ENCODE measurements around the gene ITGA5.

ITGA5 gene
- total RNA-seq: 125 to 140 reads per million in 2 donors

DNA sequence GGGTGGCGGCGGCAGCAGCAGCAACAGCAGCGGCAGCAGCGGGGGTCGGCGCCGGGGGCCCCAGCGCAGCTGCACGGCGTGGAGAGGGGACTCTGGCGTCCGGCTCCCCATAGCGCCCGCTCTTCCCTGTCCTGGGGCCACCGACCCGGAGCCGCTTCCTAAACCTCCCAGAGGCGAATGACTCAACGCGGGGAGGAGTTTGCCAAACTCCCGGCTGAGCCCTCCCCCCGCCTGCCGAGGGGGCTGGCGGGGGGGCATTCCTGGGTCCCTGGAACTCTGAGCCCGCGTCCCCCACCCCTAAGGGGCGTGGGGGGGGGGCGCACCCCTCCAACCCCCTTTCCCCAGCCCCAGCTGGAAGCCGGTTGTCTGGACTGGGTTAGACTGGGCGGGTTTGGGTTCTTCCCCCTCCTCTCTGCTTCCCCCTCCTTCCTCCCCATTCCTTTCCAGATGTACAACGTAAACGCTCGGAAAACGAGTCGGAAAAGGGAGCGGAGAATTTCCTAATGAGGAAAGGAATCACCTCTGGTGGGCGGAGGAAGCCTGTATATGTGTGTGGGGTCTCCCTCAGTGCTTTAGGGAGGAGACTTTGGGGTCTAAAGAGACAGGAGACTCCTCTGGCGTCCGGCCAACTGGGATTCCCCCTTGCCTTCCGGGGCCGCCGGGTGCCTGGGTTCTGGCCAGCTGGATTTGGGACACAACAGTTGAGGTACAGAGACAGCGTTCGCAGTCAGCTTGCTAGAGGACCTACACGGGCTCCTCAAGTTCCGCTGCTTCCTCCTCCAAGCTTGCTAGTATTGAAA lies at the start of gene ITGA5:
ITGA5 (minus strand) TSS at position 179 of the 800 bp plus-strand sequence; CDS start at position 111, 68 bp downstream.
- peak in 3 of 5 experiments; percentile 19 to 52 (median 26) for DNase-seq

DNA sequence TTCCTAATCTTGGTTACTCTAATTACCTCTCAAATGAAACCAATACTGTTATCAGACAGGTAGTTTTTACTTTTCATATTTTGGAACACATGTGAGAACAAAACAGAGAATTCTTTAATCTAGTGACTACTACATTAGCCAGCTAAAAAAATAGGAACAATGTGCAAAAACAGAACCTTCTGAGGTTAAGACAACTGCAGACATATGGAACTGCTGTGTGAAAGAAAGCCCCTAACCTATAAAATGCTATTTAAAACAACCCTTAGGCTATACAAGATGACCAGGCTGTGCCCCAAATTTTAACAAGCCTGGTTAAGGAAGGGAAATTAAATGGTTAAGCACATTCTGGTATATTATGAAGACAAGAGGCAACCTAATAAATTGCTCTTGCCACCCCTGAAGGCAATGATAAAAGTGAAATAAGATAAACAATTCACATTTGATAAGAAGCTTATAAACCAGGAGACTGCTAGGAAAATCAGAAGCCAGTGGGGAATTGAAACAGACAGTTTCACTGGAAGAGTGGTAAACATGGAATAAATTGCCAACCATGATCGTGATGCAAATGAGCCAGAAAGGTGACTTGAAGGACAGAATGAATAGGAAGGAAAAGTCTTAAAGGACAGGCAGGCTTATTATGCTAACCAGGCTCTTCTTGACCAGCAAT lies 46.9 kb upstream of the ITGA5 start:
- no peak for DNase-seq

DNA sequence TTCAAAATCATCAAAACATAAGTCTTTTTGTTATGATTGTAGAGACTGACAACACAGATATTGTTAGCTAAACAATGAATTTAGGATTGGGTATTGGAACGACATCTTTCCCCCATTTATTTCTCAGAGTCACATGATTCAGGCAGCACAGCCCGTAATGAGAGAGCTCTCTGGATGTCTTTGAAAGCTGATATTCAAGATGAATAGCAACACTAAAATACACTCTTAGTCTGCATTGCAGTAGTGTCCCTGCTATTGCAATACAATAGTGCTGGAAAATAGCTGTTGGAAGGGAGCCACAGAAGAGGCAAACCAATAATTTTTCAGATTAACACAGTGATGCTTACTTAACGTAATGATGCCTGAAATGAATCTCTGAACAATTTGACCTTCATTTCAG lies 44.4 kb upstream of the ITGA5 start:
- DNase-seq: no peak

DNA sequence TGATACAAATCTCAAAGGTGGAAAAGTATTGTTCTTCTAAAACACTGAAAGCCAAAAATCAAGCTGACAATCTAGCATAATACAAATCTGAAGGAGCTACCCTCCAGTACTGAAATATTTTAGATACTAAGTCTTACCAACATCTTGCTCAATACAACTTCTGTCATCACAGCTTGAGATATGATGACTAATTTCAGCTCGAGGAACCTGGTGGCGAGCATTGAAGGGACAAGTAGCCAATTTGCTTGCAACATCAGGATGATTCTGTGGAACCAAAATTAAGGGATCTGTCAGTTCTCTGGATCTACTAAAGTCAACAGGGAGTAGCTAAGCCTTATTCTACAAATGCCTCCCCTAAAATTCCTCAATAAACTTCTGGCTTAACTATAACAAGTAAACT lies 44.0 kb upstream of the ITGA5 start:
- DNase-seq: peak in 1 of 5 experiments; percentile 9

DNA sequence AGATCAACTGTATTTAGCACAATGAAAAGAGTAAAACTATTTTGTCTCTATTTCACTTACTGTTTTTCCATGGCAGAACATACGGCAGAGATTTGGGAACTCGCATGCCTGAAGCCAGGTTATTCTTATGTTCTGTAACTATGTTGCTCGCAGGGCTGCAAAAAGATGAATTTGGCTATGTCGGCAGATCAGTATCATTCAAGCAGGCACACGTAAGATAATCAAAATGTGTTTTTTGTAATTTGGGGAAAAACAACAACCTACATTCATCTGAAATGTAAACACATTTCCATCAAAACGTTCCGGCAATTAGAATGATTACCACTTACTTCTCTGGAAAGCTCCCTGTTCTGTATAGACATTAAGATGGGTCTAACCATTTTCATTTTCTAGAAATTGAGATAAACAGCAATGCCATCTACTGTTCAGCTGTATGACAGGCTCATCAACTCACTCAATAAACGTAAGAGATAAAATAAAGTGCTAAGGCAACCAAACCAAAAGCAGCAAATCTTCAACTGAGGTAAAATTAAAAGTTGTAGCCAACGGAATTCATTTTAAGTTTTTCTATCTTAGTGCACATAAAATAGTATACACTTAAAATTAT lies 41.4 kb upstream of the ITGA5 start:
- DNase-seq: no peak

DNA sequence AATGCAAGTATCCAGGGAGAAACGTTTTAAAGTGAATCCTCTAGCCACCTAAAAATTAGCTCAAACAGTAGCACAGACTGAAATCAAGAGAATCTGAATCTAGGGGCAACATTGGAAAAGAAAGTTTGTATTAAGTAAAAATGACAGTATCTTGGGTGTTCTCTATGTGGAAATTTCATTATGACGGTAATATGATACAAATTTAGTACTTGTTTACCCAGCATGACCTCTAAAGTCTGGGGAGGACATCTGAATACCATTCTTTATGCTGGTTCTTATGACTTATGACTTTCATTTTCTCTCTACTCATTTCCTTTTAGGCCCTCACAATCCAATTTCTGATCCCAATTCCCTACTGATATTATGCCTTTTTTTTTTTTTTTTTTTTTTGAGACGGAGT lies 40.3 kb upstream of the ITGA5 start:
- DNase-seq: no peak

DNA sequence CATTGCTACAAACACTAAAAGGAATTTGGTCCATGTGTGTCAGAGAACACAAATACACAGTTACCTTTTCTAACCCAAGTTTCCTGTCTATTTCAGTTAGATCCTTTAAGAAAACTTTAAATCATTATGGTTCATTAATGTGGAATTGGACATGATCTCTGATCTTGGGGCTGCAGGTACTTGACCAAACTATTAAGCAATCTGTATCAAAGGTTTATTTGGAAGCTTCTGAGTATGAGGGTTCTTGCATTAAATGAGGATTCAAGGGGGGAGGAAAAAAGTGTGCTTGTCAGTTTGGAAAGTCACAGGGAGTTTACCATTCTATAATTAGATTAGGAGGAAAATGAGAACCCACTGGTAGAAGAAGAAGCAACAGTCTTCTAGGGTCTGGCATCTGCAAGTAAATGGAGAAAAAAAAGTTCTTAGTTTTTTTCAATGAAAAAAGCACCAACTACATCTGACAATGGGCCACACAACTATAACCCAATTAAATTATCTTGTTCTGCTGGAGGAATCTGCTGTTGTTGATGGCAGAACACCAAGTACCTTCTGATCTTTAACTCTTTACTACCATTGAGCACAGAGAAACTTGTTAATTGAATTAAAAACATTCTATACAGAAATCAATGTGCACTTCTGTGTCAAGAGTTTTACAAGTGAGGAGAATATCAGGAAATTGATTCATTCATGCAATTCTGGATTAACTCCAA lies 36.8 kb upstream of the ITGA5 start:
- DNase-seq: no peak

DNA sequence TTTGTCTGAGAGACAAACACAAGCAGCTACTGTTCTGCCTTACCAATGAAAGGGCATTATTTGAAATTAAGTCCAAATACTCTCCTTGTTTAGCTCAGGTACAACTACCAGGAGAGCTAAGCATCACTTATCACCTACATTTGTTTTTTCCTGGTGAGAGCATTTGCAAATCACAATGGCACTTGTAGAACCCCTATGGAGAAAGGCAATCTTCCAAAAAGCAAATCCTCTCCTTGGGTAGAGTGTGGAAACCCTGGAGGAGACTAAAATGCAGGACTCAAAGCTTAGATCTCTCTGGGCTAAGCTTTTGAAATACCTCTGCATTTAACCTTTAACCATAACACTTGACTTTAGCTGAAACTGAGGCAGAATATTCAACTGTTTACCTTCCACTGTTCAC lies 33.6 kb upstream of the ITGA5 start:
- DNase-seq: no peak

DNA sequence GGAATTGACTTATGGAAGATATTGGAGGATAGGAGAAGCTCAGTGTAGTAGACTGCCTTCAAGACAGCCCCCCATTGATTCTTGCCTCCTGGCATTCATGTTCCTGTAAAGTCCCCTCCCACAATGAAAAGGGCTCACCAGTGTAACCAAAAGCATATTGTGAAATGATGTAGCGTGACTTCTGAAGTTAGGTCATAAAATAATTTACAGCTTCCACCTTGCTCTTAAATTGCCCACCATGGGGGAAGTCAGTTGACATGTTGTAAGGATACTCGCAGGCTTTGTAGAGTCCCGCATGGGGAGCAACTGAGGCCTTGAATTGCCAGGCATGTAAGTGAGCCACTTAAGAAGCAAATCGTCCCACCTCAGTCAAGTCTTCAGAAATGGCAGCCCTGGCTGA lies 29.3 kb upstream of the ITGA5 start:
- no peak for DNase-seq

DNA sequence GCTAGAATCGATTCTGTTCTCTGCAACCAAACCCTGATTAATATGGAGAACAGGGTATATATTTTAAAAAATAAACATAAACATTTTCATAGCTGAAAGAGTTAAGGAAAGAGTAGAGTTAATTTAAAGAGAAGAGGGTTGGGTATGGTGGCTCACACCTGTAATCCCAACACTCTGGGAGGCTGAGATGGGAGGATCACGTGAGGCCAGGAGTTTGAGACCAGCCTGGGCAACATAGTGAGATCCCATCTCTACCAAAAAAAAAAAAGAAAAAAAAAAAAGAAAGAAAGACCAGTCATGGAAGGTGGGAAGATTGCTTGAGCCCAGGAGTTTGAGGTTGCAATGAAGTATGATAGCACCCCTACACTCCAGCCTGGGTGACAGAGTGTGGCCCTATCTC lies 28.9 kb upstream of the ITGA5 start:
- DNase-seq: no peak

DNA sequence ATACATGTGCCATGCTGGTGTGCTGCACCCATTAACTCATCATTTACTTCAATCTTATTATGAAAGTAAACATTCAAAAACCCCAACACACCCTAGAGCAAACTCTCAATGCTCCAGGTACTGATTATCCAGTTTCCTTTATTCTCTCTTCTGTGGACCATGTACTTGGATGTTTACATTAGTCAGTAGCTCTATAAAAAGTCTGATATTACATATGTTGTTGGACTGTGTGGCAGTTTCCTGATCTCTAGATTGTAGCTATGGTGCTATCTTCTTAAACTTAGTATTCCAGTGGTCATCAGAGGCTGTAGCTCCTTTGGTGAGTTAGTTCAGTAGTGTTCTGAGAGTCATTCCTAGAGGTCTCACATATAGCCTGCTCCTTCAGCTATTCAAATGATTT lies 25.1 kb upstream of the ITGA5 start:
- DNase-seq: no peak

DNA sequence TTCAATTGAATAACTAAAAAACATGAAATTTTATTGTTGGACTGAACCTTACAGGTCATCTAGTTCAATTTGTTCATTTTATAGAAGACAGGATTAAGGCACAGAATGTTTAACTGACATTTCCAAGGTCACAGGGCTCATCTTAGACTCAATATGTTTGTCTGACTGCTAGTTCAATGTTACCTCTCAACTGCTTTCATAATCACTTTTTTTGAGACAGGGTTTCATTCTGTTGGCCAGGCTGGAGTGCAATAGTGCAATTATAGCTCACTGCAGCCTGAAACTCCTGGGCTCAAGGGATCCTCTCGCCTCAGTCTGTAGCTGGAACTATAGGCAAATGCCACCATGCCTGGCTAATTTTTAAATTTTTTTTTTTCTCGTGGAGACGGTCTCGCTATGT lies 24.4 kb upstream of the ITGA5 start:
- DNase-seq: no peak

DNA sequence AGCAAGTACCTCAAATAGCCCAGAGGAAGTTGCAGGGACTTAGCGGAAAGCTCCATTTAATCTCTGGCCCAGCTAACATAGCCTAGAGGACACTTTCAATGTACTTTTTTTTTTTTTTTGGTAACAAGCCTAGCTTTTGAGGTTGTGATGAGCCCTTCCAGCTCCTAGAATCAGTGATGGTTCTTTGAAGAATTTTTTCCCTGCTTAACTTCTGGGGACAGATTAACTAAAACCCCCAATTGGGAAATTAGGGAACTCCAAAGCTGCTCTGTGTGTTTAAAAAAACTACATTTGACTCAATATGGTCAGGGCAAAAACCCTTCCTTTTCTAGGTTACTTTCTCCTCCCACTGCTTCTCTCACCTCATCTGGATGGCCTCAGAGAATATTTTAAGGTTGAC lies 23.9 kb upstream of the ITGA5 start:
- DNase-seq: no peak

DNA sequence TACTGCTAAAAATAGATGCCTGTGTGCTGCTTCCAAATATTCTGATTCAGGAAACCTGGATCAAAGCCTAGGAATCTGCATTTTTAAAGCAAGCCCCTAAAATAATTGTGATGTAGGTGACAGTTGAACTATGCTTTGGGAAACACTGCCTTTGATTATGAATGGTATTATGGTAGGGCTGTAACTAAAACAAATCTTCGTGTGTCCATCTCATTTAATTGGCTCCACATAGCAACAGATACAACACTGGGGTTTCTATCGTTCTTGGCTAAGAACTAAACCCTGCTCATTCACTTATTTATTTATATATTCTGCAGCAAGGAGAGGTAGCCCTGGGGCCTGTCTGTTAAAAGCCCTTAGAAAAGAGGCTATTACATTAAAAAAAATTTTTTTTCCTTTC lies 23.0 kb upstream of the ITGA5 start:
- no peak for DNase-seq

DNA sequence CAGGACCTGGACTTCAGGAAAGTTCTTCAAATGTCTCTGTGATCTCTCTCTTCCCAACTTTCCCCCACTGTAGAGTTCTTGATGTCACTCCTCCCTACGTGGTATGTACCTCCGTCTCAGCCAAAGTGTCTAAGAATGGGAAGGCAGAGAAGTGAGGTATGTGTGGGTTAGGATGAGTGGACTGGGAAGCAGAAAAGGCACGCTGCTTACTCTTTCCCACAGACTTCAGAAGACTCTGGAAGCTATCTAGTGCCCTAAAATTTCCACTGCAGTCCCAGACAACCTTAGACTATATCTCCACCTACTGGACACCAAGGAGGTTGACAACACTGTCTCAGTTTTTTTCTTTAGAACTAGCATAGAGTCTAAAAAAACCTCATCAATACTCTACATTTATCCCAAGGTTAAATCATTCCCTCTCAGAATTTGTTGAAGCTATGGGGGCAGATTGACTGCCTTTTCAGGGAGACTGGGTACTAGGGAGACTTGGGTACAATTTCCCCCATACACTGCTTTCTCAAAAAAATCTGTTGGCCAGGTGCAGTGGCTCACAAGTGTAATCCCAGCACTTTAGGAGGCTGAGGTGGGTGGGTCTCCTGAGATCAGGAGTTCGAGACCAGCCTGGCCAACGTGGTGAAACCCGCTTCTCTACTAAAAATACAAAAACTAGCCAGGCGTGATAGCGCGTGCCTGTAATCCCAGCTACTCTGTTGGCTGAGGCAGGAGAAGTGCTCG lies 20.6 kb upstream of the ITGA5 start:
- DNase-seq: peak in 2 of 5 experiments; percentile 41 to 56

DNA sequence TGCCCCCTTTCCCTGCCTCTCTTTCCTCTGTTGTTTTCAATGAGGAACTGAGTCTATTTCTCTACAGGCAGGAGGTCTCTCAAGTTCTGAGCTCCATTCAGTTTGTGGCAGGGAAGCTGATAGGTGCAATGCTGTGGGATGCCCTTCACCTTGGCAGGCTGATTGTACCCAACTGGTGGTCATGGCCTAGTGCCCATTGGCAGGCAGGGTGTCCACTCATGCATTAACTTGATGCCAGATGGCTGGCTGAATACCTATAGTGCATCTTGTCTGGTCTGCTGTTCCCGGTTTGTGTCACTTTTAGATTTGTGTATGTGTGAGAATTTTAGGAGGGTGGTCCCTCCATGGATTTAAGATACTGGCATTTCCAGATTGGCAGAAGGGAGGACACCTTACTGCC lies 20.0 kb upstream of the ITGA5 start:
- no peak for DNase-seq

DNA sequence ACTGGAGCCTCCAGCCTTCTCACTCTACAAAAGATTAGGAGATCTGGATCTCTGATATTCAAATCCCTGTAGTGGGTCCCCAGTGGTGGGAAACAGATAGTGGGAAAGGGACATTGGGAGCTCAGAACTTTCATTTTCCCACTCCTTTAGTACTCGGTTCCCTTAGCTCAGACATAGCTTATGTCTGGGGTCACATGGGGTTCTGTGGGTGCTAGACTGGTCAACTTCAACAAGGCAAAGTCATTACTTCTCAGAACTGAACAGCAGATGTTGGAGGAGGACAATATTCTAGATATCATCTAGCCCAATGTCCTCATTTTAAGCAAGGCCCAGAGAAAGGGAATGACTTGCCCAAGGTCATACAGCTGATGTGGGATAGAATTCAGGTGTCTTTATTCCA lies 19.5 kb upstream of the ITGA5 start:
- no peak for DNase-seq

DNA sequence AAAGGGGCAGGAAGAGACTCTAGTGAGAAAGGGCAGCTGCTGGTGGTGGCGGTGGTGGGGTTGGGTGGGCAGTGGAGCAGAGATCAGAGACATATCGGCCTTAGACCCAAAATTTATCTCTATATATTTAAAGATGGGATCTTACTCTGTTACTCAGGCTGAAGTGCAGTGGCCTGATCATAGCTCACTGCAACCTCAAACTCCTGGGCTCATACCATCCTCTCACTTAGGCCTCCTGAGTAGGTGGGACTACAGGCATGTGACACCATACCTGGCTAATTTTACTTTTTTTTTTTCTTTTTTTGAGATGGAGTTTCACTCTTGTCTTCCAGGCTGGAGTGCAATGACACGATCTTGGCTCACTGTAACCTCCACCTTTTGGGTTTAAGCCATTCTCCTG lies 18.6 kb upstream of the ITGA5 start:
- no peak for DNase-seq

DNA sequence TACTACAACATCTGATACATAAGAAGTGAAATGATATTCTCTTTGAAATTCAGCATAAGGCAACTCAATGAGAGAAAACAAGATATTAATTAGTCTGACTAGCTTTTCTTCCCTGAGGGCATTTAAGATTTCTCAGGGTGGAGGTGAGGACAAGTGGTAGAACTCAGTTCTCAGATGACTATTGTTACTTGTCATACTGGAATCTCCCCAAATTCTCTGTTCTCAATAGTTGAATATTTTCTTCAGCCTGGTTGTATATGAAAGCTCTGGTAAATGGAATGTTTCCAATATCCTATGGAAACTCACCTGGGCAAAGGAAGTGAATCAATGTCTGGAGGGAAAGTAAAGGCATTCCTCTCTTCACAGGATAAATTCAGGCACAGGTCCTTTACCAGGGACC lies 18.2 kb upstream of the ITGA5 start:
- DNase-seq: no peak

DNA sequence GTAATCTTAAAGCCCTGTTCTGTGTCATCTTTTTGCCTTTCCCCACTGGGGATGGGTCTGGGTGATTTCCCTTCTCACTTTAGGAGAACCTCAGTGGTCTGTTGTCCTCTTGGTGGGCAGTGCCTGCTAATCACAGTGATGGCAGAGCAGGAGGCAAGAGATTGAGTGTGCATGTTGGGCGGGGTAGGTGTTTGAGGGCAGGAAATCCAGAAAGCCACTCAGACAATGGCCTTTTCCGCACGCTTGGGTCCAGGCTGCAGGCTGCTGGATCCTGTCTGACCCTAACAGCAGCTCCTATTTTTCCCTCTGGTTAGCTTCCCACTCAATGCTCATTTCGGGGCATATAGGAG lies 13.7 kb upstream of the ITGA5 start:
- no peak for DNase-seq

DNA sequence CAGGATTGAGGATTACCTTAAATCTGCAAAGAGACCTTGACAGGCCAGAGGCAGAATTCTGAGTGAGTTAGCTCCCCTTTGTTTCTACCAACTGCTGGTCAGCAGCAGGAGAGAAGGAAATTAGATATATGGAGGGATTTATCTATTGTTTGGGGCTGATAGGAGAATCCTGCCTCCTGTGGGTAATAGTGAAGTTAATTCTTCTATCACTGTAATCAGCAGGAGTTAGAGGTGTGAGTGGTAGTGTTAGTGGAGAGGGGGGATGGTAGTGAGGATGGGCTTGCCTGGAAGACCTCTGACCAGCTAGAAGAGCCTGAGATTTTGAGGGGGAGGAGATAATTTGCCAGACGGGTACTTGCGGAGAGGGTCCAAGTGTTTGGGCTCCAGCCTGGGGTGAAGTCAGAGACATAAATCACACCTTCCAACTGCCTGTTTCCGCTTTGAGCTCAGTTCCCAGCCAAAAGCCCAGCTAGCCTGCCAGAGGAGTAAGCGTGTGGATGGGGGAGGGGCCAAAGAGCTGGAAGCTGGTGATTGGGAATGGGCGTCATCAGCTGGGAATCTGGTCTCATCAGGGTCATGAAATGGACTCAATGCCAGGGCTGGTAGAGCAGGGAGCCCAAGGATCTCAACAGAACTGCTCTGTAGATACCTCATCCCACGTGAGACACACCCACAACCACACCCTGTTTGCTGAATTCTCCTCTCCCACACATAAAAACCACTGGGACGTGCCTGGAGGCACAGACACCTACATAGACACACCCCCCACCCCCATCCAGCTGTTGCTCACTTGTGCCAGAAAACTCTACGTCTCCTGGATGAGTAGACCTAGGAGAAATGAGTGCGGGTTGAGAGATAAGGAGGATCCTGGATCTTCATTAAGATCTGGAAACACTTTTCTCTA lies 13.1 kb upstream of the ITGA5 start:
- no peak for DNase-seq
